Esophagus (tissue), 2 donors: ENCODE results near the gene CLDN7. TPM values are rescaled to one million over a fixed set of nuclear protein-coding genes. Genes with fewer than 3 reads are reported as not detected.

Experiments used
- H3K27ac ChIP-seq, 2 donors: one replicate each; pipeline ENCODE4 v1.5.1; 2013; ENCODE audit warnings: low read depth in 2 of 2, mild to moderate bottlenecking in 2 of 2, inconsistent platforms in 1 of 2, low read length in 1 of 2, moderate library complexity in 1 of 2
- H3K27me3 ChIP-seq, 2 donors: one replicate each; pipeline ENCODE4 v1.6.1; 2013; ENCODE audit warnings: low read length in 2 of 2, control low read depth in 1 of 2, mild to moderate bottlenecking in 1 of 2; ENCODE audit not compliant: insufficient read depth in 2 of 2, control insufficient read depth in 1 of 2
- H3K36me3 ChIP-seq, 2 donors: one replicate each; pipeline ENCODE4 v1.6.1; 2013; ENCODE audit warnings: low read length in 1 of 2; ENCODE audit not compliant: control insufficient read depth in 2 of 2, insufficient read depth in 2 of 2
- H3K4me1 ChIP-seq, 2 donors: one replicate each; pipeline ENCODE4 v1.6.1; 2013; ENCODE audit warnings: low read length in 1 of 2; ENCODE audit not compliant: control insufficient read depth in 2 of 2, insufficient read depth in 2 of 2
- H3K4me3 ChIP-seq, 2 donors: one replicate each; pipeline ENCODE4 v1.5.1; 2013; ENCODE audit warnings: low read length in 2 of 2, mild to moderate bottlenecking in 2 of 2, low read depth in 1 of 2, moderate library complexity in 1 of 2
- H3K9me3 ChIP-seq, 2 donors: one replicate each; pipeline ENCODE4 v1.6.1; 2013; ENCODE audit warnings: mild to moderate bottlenecking in 2 of 2, low read depth in 1 of 2, low read length in 1 of 2, moderate library complexity in 1 of 2; ENCODE audit not compliant: control insufficient read depth in 2 of 2, insufficient read depth in 1 of 2
- WGBS, 2 donors: extraction: QIAGEN DNeasy Blood & Tissue Kit; methylation state at CpG; one replicate each; pipeline ENCODE4 v1.1.7; 2013; 5-methylcytosine and 5-hydroxymethylcytosine counted together
- polyA plus RNA-seq, 2 donors: library from polyadenylated mRNA; stranded (reverse); fragments of 200-250 nt; gene quantifications; one replicate each; pipeline ENCODE4 v1.2.3, GENCODE V29; 2013
- donor health status: healthy with polysubstance abuse.
- donor health status: Bipolar disorder and iron deficiency.

CLDN7 gene
- polyA plus RNA-seq, 2 donors: 271 to 275 TPM

DNA sequence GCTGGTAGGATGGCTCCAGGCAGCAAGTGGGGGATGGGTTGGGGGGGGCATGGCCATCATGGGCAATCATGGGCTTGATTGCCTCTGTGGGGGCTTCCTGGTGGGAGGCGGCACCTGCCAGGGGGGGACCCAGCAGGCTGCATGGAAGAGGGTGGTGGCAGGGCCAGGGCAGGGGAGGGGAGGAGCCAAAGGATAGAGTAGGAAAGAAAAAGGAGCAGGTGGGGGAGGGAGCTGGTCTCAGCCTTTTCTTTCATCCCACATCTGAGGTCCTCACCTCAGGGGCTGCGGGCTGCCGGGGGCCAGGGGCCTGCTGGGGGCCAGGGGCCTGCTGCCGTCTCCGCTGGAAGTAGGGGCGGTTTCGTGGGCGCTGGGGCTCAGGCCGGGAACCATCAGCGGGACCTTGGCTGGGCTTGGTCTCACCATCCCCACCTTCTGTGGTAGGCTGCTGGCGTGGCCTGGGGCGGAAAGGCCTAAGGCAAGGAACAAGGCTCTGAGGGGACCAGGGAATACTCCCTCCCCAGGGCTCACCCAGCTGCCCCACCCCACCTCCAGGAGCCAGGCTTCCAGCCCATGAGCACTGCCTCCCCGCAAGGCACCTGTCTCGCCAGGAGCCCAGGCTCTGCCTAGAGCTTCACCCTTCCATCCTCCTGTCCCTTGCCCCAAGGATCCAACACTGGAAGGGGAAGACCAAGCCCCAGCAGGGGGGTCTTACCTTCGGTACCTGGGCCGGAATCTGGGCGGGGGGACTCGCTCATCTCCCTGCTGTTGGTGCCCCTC is 27.2 kb upstream of the CLDN7 start:
- 84 to 90% methylated on average over 18 of the region's 18 CpGs for WGBS, 2 donors
- peaks cover 0 to 3% of the 10 kb centered on the region in 2 donors for H3K36me3 ChIP-seq
- H3K27me3 ChIP-seq: no peaks in the 10 kb centered on the region
- no peaks in the 10 kb centered on the region for H3K9me3 ChIP-seq
- H3K27ac ChIP-seq: no peak overlapping the region
- peaks cover 10 to 11% of the 10 kb centered on the region in 2 donors for H3K4me1 ChIP-seq
- no peak overlapping the region for H3K4me3 ChIP-seq

DNA sequence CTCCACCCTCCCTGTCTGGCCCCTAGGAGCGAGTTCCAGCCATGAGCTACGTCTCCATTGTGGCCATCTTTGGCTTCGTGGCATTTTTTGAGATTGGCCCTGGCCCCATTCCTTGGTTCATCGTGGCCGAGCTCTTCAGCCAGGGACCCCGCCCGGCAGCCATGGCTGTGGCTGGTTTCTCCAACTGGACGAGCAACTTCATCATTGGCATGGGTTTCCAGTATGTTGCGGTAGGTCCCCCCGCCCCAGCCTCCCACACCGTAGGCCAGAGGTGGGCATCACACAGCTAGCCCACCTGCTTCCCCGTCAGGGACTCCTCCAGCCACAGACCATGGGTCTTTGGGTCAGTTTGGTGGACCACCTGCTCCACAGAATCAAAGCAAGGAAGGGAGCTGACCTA is 23.4 kb upstream of the CLDN7 start:
- Histone ChIP-seq H3K36me3 (peaks cover 0 to 3% of the 10 kb centered on the region in 2 donors), H3K4me1 (peaks cover 6 to 16% of the 10 kb centered on the region in 2 donors), H3K4me3 (no peak overlapping the region), H3K27me3 (no peaks in the 10 kb centered on the region), H3K27ac (peak overlapping the region in 1 of 2 donors; percentile 21), H3K9me3 (no peaks in the 10 kb centered on the region)
- 82 to 84% methylated on average over 12 of the region's 12 CpGs for WGBS, 2 donors

DNA sequence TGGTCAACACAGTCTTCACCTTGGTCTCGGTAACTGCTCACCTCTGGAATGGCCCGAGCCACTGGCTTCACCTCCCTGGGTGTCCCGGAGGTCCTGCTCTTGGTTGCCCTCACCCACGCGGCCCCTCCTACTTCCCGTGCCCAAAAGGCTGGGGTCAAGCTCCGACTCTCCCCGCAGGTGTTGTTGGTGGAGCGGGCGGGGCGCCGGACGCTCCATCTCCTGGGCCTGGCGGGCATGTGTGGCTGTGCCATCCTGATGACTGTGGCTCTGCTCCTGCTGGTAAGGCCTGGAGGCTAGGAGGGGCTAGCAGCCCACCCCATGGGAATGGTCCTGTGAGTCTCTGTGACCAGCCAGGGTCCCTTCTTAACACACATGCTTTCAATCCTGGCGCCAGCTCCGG is 22.6 kb upstream of the CLDN7 start:
- Histone ChIP-seq H3K27me3 (no peaks in the 10 kb centered on the region), H3K4me3 (no peak overlapping the region)

DNA sequence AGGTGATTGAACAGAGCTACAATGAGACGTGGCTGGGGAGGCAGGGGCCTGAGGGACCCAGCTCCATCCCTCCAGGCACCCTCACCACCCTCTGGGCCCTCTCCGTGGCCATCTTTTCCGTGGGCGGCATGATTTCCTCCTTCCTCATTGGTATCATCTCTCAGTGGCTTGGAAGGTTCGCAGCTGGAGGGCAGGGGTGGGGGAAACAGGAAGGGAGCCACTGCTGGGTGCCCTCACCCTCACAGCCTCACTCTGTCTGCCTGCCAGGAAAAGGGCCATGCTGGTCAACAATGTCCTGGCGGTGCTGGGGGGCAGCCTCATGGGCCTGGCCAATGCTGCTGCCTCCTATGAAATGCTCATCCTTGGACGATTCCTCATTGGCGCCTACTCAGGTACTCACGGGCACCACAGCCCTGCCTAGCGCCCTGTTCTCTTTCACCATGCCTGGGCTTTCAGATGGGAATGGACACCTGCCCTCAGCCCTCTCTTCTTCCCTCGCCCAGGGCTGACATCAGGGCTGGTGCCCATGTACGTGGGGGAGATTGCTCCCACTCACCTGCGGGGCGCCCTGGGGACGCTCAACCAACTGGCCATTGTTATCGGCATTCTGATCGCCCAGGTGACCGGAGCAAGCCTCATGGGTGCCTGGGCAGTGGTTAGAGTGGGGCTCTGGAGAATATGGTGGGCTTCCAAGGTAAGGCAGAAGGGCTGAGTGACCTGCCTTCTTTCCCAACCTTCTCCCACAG is 21.4 kb upstream of the CLDN7 start:
- Histone ChIP-seq H3K27ac (peak overlapping the region in 1 of 2 donors; percentile 60), H3K9me3 (no peaks in the 10 kb centered on the region), H3K4me3 (no peak overlapping the region), H3K4me1 (peaks cover 6 to 24% of the 10 kb centered on the region in 2 donors), H3K36me3 (peaks cover 0 to 3% of the 10 kb centered on the region in 2 donors), H3K27me3 (no peaks in the 10 kb centered on the region)
- 80 to 82% methylated on average over 18 of the region's 18 CpGs for WGBS, 2 donors

More for the DNA sequence above, 22.6 kb upstream of the CLDN7 start:
- Histone ChIP-seq H3K4me1 (peaks cover 6 to 22% of the 10 kb centered on the region in 2 donors), H3K36me3 (peaks cover 0 to 3% of the 10 kb centered on the region in 2 donors), H3K9me3 (no peaks in the 10 kb centered on the region), H3K27ac (peak overlapping the region in 1 of 2 donors; percentile 29)
- WGBS, 2 donors: 92 to 93% methylated on average over 16 of the region's 16 CpGs

DNA sequence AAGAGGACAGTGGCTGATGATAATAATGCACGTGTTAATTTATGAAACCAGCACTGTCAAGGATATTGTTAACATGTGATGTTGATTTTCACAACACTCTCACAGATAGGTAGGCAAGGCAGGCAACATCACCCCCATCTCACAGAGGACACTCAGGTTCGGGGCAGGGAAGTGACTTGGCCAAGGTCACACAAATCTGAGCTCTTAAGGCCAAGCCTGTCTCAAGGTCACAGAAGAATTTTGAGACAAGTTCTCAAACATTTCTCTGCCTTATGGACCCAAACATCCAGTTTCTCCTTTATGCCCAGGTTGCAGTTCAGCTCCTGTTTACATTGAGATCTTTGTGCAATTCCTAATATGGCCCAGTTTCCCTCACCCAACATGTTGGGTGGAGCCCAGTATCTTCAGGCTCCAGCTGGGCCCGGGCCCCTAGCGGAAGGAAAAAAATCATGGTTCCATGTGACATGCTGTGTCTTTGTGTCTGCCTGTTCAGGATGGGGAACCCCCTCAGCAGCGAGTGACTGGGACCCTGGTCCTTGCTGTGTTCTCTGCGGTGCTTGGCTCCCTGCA is 20.6 kb upstream of the CLDN7 start:
- H3K27me3 ChIP-seq: no peaks in the 10 kb centered on the region
- WGBS, 2 donors: 46 to 47% methylated on average over 6 of the region's 6 CpGs
- H3K36me3 ChIP-seq: peaks cover 0 to 3% of the 10 kb centered on the region in 2 donors
- peak overlapping the region in 1 of 2 donors; percentile 35 for H3K4me3 ChIP-seq
- peaks cover 6 to 24% of the 10 kb centered on the region in 2 donors for H3K4me1 ChIP-seq
- H3K27ac ChIP-seq: peak overlapping the region; percentile 76 to 78
- no peaks in the 10 kb centered on the region for H3K9me3 ChIP-seq

DNA sequence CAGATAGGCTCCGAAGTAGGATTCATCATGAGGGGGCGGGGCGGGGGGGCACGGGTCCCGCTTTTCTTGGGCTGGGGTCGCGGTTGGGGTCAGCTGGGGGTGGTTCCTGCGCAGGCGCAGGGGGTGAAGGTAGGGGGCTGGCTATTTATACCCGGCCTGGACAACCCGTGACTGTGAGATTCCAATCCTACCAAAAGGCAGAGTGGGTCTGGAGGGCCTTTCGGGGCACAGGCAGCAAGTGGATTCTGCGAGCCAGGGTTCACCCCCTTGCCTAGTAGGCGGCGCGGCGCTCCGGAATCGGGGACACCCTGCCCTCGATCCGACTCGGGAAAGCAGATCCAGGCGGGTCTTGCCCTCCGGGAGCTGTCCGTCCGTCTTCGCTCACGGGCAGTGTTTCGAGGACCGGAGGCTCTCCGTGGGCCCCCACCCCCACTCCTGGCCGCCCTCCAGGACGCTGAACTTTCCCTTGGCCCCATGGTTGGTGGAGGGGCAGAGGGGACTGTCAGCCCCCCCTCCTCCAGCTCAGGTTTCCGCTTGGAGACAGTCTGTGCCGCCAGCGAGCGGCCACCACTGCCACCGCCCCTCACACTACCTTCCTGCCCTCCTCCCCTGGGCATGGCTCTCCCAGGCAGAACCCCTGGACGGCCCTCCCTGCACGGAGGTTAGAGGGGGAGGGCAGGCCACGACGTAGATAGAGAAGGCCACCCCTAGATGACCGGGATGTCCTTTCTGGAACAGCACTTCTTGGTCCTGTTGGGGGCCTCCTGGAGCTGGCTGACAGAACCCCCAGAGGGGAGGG is 19.9 kb upstream of the CLDN7 start:
- peak overlapping the region; percentile 76 to 78 for H3K27ac ChIP-seq
- WGBS, 2 donors: 3 to 5% methylated on average over 43 of the region's 43 CpGs
- peaks cover 6 to 24% of the 10 kb centered on the region in 2 donors for H3K4me1 ChIP-seq

DNA sequence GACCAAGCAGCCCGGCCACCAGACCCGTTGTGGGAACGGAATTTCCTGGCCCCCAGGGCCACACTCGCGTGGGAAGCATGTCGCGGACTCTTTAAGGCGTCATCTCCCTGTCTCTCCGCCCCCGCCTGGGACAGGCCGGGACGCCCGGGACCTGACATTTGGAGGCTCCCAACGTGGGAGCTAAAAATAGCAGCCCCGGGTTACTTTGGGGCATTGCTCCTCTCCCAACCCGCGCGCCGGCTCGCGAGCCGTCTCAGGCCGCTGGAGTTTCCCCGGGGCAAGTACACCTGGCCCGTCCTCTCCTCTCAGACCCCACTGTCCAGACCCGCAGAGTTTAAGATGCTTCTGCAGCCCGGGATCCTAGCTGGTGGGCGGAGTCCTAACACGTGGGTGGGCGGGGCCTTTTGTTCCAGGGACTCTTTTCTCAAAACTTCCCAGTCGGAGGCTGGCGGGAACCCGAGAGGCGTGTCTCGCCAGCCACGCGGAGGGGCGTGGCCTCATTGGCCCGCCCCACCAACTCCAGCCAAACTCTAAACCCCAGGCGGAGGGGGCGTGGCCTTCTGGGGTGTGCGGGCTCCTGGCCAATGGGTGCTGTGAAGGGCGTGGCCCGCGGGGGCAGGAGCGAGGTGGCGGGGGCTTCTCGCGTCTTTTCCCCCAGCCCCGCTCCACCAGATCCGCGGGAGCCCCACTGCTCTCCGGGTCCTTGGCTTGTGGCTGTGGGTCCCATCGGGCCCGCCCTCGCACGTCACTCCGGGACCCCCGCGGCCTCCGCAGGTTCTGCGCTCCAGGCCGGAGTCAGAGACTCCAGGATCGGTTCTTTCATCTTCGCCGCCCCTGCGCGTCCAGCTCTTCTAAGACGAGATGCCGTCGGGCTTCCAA is 19.0 kb upstream of the CLDN7 start, which contains the start of gene SLC2A4:
Gene SLC2A4 (plus strand): TSS at position 645 of the 879 bp plus-strand sequence. CDS start 217 bp downstream, at position 862.
- H3K27me3 ChIP-seq: no peaks in the 10 kb centered on the region
- WGBS, 2 donors: 0 to 1% methylated on average over 67 to 71 of the region's 71 CpGs

More for the DNA sequence above, 19.9 kb upstream of the CLDN7 start:
- Histone ChIP-seq H3K4me3 (peak overlapping the region; percentile 35 to 53), H3K9me3 (no peaks in the 10 kb centered on the region), H3K36me3 (peaks cover 0 to 3% of the 10 kb centered on the region in 2 donors), H3K27me3 (no peaks in the 10 kb centered on the region)

DNA sequence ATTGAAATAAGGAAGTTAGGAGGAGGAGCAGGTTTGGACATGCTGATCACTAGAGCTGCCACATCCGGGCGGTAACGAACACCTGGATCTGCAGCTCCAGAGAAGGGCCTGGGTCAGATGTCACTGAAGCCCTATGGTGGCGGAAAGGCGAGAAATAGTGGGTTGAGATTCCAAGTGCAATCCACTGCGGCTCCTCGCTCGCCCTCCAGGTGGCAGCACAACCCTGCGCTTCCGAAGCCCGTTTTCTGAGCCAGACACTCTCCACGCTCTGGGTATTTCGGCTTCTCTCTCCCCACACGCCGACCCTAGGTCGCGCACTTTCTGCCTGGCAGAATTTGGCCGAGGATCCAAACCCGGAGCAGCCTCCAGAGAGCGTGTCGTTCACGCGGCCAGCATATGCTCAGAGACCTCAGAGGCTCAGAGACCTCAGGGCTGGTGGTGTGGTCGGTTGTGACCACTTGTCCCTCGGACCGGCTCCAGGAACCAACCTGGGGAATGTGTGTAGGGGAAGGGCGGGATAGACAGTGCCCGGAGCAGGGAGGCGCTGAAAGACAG is 18.3 kb upstream of the CLDN7 start:
- 0 to 1% methylated on average over 29 of the region's 29 CpGs for WGBS, 2 donors
- Histone ChIP-seq H3K4me3 (peak overlapping the region; percentile 35 to 53), H3K9me3 (no peaks in the 10 kb centered on the region), H3K36me3 (peaks cover 0 to 3% of the 10 kb centered on the region in 2 donors), H3K4me1 (peaks cover 6 to 24% of the 10 kb centered on the region in 2 donors), H3K27me3 (no peaks in the 10 kb centered on the region), H3K27ac (peak overlapping the region; percentile 82 to 95)

More for the DNA sequence above, 19.0 kb upstream of the CLDN7 start, which contains the start of gene SLC2A4:
- peaks cover 6 to 24% of the 10 kb centered on the region in 2 donors for H3K4me1 ChIP-seq
- peak within 1 kb of the TSS; percentile 82 to 95 for H3K27ac ChIP-seq
- peaks cover 0 to 3% of the 10 kb centered on the region in 2 donors for H3K36me3 ChIP-seq
- no peaks in the 10 kb centered on the region for H3K9me3 ChIP-seq
- peak within 1 kb of the TSS; percentile 35 to 53 for H3K4me3 ChIP-seq
